Ovary (tissue), 9 donors: ENCODE data around the gene HOATZ. TPM values are rescaled to one million over a fixed set of nuclear protein-coding genes. Genes with fewer than 3 reads are reported as not detected.

Experiments
- DNase-seq, 5 donors: peaks; one replicate each; pipeline ENCODE4 v3.0.0-alpha.2; 2019 to 2020
- H3K27ac ChIP-seq, 2 donors: fragments of 200-600 bp; one replicate each; pipeline versions ENCODE4 v1.5.1 to v1.8.0; 2019 to 2022
- H3K27me3 ChIP-seq: fragments of 200-600 bp; one replicate; pipeline ENCODE4 v1.8.0; 2022
- H3K36me3 ChIP-seq: fragments of 200-600 bp; sonication (generic); one replicate; pipeline ENCODE4 v1.5.1; 2019
- H3K4me1 ChIP-seq: one replicate; pipeline ENCODE4 v1.8.1; 2013; ENCODE audit warnings: mild to moderate bottlenecking, moderate library complexity; ENCODE audit not compliant: insufficient read depth
- H3K4me3 ChIP-seq: fragments of 200-600 bp; sonication (generic); one replicate; pipeline ENCODE4 v1.5.1; 2017
- H3K9me3 ChIP-seq, 2 donors: fragments of 200-600 bp in 1 of 2; sonication (generic) in 1 of 2; one replicate each; pipeline versions ENCODE4 v1.5.1 to v1.8.1; 2013 to 2019; ENCODE audit warnings: mild to moderate bottlenecking in 1 of 2, moderate library complexity in 1 of 2
- CTCF ChIP-seq, 3 donors: fragments of 450-650 bp in 2 of 3; fragments of 200-600 bp in 1 of 3; IDR thresholded peaks; one replicate each; pipeline versions ENCODE4 v1.5.1 to v1.8.0; 2016 to 2022; ENCODE audit warnings: antibody characterized with exemption in 3 of 3, mild to moderate bottlenecking in 1 of 3
- EP300 ChIP-seq: sonication (generic); formaldehyde crosslinking; IDR thresholded peaks from one replicate; pipeline ENCODE4 v1.6.1; 2017; ENCODE audit warnings: antibody characterized with exemption
- POLR2A ChIP-seq: fragments of 450-650 bp; IDR thresholded peaks from one replicate; pipeline ENCODE4 v1.6.1; 2017; ENCODE audit warnings: antibody characterized with exemption, mild to moderate bottlenecking, moderate library complexity
- WGBS, 3 donors: extraction: QIAGEN DNeasy Blood & Tissue Kit in 1 of 3; methylation state at CpG; one replicate each; pipeline versions ENCODE4 v1.1.5 to v1.1.7; 2013 to 2017; 5-methylcytosine and 5-hydroxymethylcytosine counted together
- intact Hi-C, 4 donors: fragments of 100-400 bp; cut with DNase I; formaldehyde crosslinking; loops; one replicate each; pipeline versions ENCODE4 v1.11.0 to v1.15.1; 2022 to 2023
- polyA plus RNA-seq, 2 donors: library from polyadenylated mRNA; stranded (reverse); fragments of 200-250 nt in 1 of 2; fragments of 350-450 nt in 1 of 2; fragmentation: Illumina TruSeq in 1 of 2; extraction: RNeasy Lipid Tissue Mini Kit (QIAGEN cat#74804) in 1 of 2; gene quantifications; one replicate each; pipeline ENCODE4 v1.2.3, GENCODE V29; 2013 to 2014
- total RNA-seq, 7 donors: library from RNA; depleted of rRNA in 2 of 7; stranded (reverse); fragments of >200 nt in 2 of 7; fragmentation: NEBNext Ultra II Directional in 3 of 7; extraction: Animal tissue kit (Norgen Biotek cat#: 25700) in 3 of 7; gene quantifications; one replicate each; pipeline versions ENCODE4 v1.1.0 to v1.2.4, GENCODE V29; 2016 to 2023
- donor health status: DM: no; HTN: no; CAD: no; lungs with moderate emphysema.
- donor health status: DM: no; HTN: no; CAD: no.
- donor health status: Bipolar disorder and iron deficiency.
- donor health status: DM: yes; HTN: yes; CAD: no.
- donor health status: DM: no; HTN: no; CAD: no.
- donor health status: DM: yes; HTN: yes; CAD: no.

Gene HOATZ
- total and polyA plus RNA-seq, 9 donors = 0.34 to 30.8 (median 1.9) TPM; not detected in 3

- no peak for DNase-seq
- no peaks in the 10 kb centered on the region for H3K9me3 ChIP-seq
- H3K4me3 ChIP-seq = no peak overlapping the region
- H3K27ac ChIP-seq = no peak overlapping the region
- no peak for TF ChIP-seq EP300
- no peak for TF ChIP-seq POLR2A
- no peak for TF ChIP-seq CTCF (IDR thresholded peaks at IDR 0.05)
- WGBS, 3 donors = 11 to 12% (median 12%) methylated on average over 4 of the region's 4 CpGs
- H3K36me3 ChIP-seq = no peaks in the 10 kb centered on the region
- H3K4me1 ChIP-seq = peaks cover 20% of the 10 kb centered on the region
- intact Hi-C loops = loop anchor here in 1 of 4 donors (5.0 kb wide), 1 partner anchor 263 kb away; no protein-coding TSS in a partner anchor
- no peaks in the 10 kb centered on the region for H3K27me3 ChIP-seq
Measured at GRCh38 chr11:111573821-111574249, 59.3 kb downstream of the HOATZ start.

- H3K27ac ChIP-seq = no peak overlapping the region
- TF ChIP-seq POLR2A = no peak
- TF ChIP-seq CTCF (IDR thresholded peaks at IDR 0.05) = no peak
- TF ChIP-seq EP300 = no peak
- intact Hi-C loops = loop anchor here in 1 of 4 donors (5.0 kb wide), 1 partner anchor 263 kb away; no protein-coding TSS in a partner anchor
Measured at GRCh38 chr11:111574373-111575225, 60.0 kb downstream of the HOATZ start.

GRCh38 chr11:111575740-111576139 is 61.2 kb downstream of the HOATZ start:
- intact Hi-C loops = no loop called here
- H3K36me3 ChIP-seq = no peaks in the 10 kb centered on the region
- no peaks in the 10 kb centered on the region for H3K9me3 ChIP-seq
- no peak for DNase-seq
- no peak overlapping the region for H3K4me3 ChIP-seq
- H3K27me3 ChIP-seq = no peaks in the 10 kb centered on the region
- peaks cover 16% of the 10 kb centered on the region for H3K4me1 ChIP-seq
- WGBS, 3 donors = 96 to 98% (median 97%) methylated on average over 6 of the region's 6 CpGs
- TF ChIP-seq EP300 (no peak), CTCF (IDR thresholded peaks at IDR 0.05) (no peak), POLR2A (no peak)
- H3K27ac ChIP-seq = no peak overlapping the region

More at GRCh38 chr11:111574373-111575225, 60.0 kb downstream of the HOATZ start:
- no peaks in the 10 kb centered on the region for H3K9me3 ChIP-seq
- H3K4me1 ChIP-seq = peaks cover 20% of the 10 kb centered on the region
- no peaks in the 10 kb centered on the region for H3K27me3 ChIP-seq
- no peak overlapping the region for H3K4me3 ChIP-seq
- WGBS, 3 donors = 16 to 28% (median 16%) methylated on average over 7 of the region's 7 CpGs
- no peak for DNase-seq
- no peaks in the 10 kb centered on the region for H3K36me3 ChIP-seq

GRCh38 chr11:111577821-111578220 is 63.2 kb downstream of the HOATZ start:
- DNase-seq = no peak
- TF ChIP-seq POLR2A (no peak), EP300 (no peak), CTCF (IDR thresholded peaks at IDR 0.05) (no peak)
- intact Hi-C loops = no loop called here
- Histone ChIP-seq H3K4me1 (peaks cover 11% of the 10 kb centered on the region), H3K4me3 (no peak overlapping the region), H3K36me3 (no peaks in the 10 kb centered on the region), H3K27ac (no peak overlapping the region), H3K27me3 (no peaks in the 10 kb centered on the region), H3K9me3 (no peaks in the 10 kb centered on the region)
- WGBS, 3 donors = 89 to 93% (median 93%) methylated on average over 4 of the region's 4 CpGs
